H1 (cell line): Measurements from ENCODE around the gene THAP10. TPM values are rescaled to one million over a fixed set of nuclear protein-coding genes. Genes with fewer than 3 reads are reported as not detected.

Source experiments
- CTCF ChIA-PET: fragments of 300-600 bp; sonication (Branson Sonifier 250); formaldehyde crosslinking; loops from one replicate; lab custom pipeline; 2021; ENCODE audit not compliant: partially characterized antibody; lab: Charles Lee
- POLR2A ChIA-PET: fragments of 300-600 bp; sonication (Branson Sonifier 250); formaldehyde crosslinking; loops from one replicate; lab custom pipeline; 2021; ENCODE audit warnings: inconsistent platforms; ENCODE audit not compliant: partially characterized antibody; lab: Charles Lee
- DNase-seq, 2 experiments: peaks; one replicate each; pipeline versions ENCODE4 v3.0.0 to v3.0.0-alpha.2; 2010 to 2022; ENCODE audit warnings: low spot score in 2 of 2, low read depth in 1 of 2, mixed read lengths in 1 of 2
- FAIRE-seq: peaks from 2 replicates; lab custom pipeline; 2011; peaks lifted over from hg19 to GRCh38; lab: Jason Lieb, UNC
- H2AFZ ChIP-seq: 2 replicates; pipeline ENCODE4 v1.8.1; 2012; ENCODE audit warnings: low read length, inconsistent platforms
- H2AK5ac ChIP-seq: 2 replicates; pipeline ENCODE4 v1.6.1; 2013; ENCODE audit warnings: low read depth, low read length
- H2BK120ac ChIP-seq: replicated peaks from 2 replicates; pipeline ENCODE3; 2013; ENCODE audit warnings: low read depth, low read length, inconsistent platforms
- H2BK12ac ChIP-seq: 2 replicates; pipeline ENCODE4 v1.6.1; 2013; ENCODE audit warnings: low read depth, low read length
- H2BK15ac ChIP-seq: 2 replicates; pipeline ENCODE4 v1.6.1; 2013; ENCODE audit warnings: low read length
- H2BK20ac ChIP-seq: 2 replicates; pipeline ENCODE4 v1.6.1; 2013; ENCODE audit warnings: low read length
- H2BK5ac ChIP-seq: 2 replicates; pipeline ENCODE4 v1.6.1; 2013; ENCODE audit warnings: low read depth, low read length
- H3K14ac ChIP-seq: 2 replicates; pipeline ENCODE4 v1.6.1; 2013; ENCODE audit warnings: inconsistent platforms; ENCODE audit not compliant: insufficient read length
- H3K18ac ChIP-seq: 2 replicates; pipeline ENCODE4 v1.6.1; 2013; ENCODE audit warnings: low read length; ENCODE audit errors: extremely low read depth
- H3K23ac ChIP-seq: 2 replicates; pipeline ENCODE4 v1.6.1; 2013; ENCODE audit warnings: inconsistent platforms; ENCODE audit not compliant: insufficient read length
- H3K23me2 ChIP-seq: 2 replicates; pipeline ENCODE4 v1.6.1; 2013; ENCODE audit warnings: low read depth, low read length
- H3K27ac ChIP-seq: 2 replicates; pipeline ENCODE4 v1.6.1; 2011; ENCODE audit warnings: low read depth, low read length, inconsistent platforms
- H3K27me3 ChIP-seq, 4 experiments: replicated peaks in 1 of 4; 1 replicate in 1 of 4; 2 replicates in 3 of 4; pipeline versions ENCODE4 v1.6.1 to v1.8.1; 2011 to 2013; ENCODE audit warnings: low read length in 3 of 4, mild to moderate bottlenecking in 3 of 4, inconsistent platforms in 2 of 4, mixed read lengths in 2 of 4, moderate library complexity in 1 of 4; ENCODE audit not compliant: control insufficient read depth in 3 of 4, insufficient read depth in 3 of 4; ENCODE audit errors: extremely low read depth in 1 of 4
- H3K36me3 ChIP-seq, 4 experiments: 2 replicates each; pipeline versions ENCODE4 v1.6.1 to v1.8.1; 2011 to 2013; ENCODE audit warnings: mild to moderate bottlenecking in 4 of 4, low read length in 3 of 4, moderate library complexity in 2 of 4, control low read depth in 1 of 4, inconsistent platforms in 1 of 4; ENCODE audit not compliant: insufficient read depth in 4 of 4, control insufficient read depth in 2 of 4
- H3K4ac ChIP-seq: replicated peaks from 2 replicates; pipeline ENCODE3; 2013; ENCODE audit warnings: low read length, low read depth, mixed read lengths, inconsistent platforms; ENCODE audit not compliant: insufficient read length
- H3K4me1 ChIP-seq, 4 experiments: replicated peaks in 1 of 4; 1 replicate in 1 of 4; 2 replicates in 3 of 4; pipeline versions ENCODE4 v1.6.1 to v1.8.1; 2011 to 2013; ENCODE audit warnings: low read length in 3 of 4, inconsistent platforms in 2 of 4, mixed read lengths in 1 of 4; ENCODE audit not compliant: insufficient read depth in 4 of 4, control insufficient read depth in 3 of 4
- H3K4me2 ChIP-seq, 2 experiments: 2 replicates each; pipeline versions ENCODE4 v1.6.1 to v1.8.1; 2011 to 2013; ENCODE audit warnings: low read depth in 2 of 2, low read length in 2 of 2, control low read depth in 1 of 2, inconsistent platforms in 1 of 2, mild to moderate bottlenecking in 1 of 2; ENCODE audit not compliant: insufficient read depth in 1 of 2
- H3K4me3 ChIP-seq, 4 experiments: fragments of 200-600, 300-600 bp in 1 of 4; sonication (generic), shearing (Covaris generic), sonication (Bioruptor Twin) in 1 of 4; 2 replicates each; pipeline versions ENCODE4 v1.5.1 to v1.8.1; 2011 to 2016; ENCODE audit warnings: low read length in 4 of 4, low read depth in 3 of 4, control low read depth in 2 of 4, inconsistent platforms in 2 of 4, mild to moderate bottlenecking in 2 of 4, mixed read lengths in 1 of 4, moderate library complexity in 1 of 4; ENCODE audit not compliant: insufficient read depth in 2 of 4; ENCODE audit errors: extremely low read depth in 1 of 4
- H3K56ac ChIP-seq: replicated peaks from 2 replicates; pipeline ENCODE3; 2013; ENCODE audit warnings: low read depth, mild to moderate bottlenecking, mixed read lengths, low read length, inconsistent platforms; ENCODE audit not compliant: insufficient read length
- H3K79me1 ChIP-seq: 2 replicates; pipeline ENCODE4 v1.6.1; 2013; ENCODE audit warnings: low read depth, low read length, control low read depth
- H3K79me2 ChIP-seq, 2 experiments: 2 replicates each; pipeline versions ENCODE4 v1.6.1 to v1.8.1; 2012 to 2013; ENCODE audit warnings: low read length in 2 of 2, mild to moderate bottlenecking in 2 of 2, inconsistent platforms in 1 of 2; ENCODE audit not compliant: insufficient read depth in 2 of 2, control insufficient read depth in 1 of 2
- H3K9ac ChIP-seq, 4 experiments: replicated peaks in 1 of 4; 1 replicate in 1 of 4; 2 replicates in 3 of 4; pipeline versions ENCODE4 v1.6.1 to v1.8.1; 2011 to 2013; ENCODE audit warnings: low read depth in 3 of 4, low read length in 3 of 4, control low read depth in 2 of 4, mild to moderate bottlenecking in 2 of 4, moderate library complexity in 2 of 4, inconsistent platforms in 1 of 4; ENCODE audit errors: extremely low read depth in 1 of 4
- H3K9me3 ChIP-seq, 2 experiments: 2 replicates each; pipeline versions ENCODE4 v1.6.1 to v1.8.1; 2012 to 2013; ENCODE audit warnings: mild to moderate bottlenecking in 2 of 2, moderate library complexity in 2 of 2, control low read depth in 1 of 2, inconsistent platforms in 1 of 2, low read depth in 1 of 2, low read length in 1 of 2, mixed read lengths in 1 of 2; ENCODE audit not compliant: insufficient read depth in 2 of 2
- H4K20me1 ChIP-seq, 2 experiments: replicated peaks in 1 of 2; 2 replicates each; pipeline versions ENCODE3 to v1.8.1; 2011 to 2013; ENCODE audit warnings: inconsistent platforms in 2 of 2, low read length in 2 of 2, mild to moderate bottlenecking in 1 of 2; ENCODE audit not compliant: insufficient read depth in 2 of 2, control insufficient read depth in 1 of 2
- H4K5ac ChIP-seq: 2 replicates; pipeline ENCODE4 v1.6.1; 2013; ENCODE audit warnings: low read length, low read depth, mixed read lengths, inconsistent platforms; ENCODE audit not compliant: insufficient read length
- H4K8ac ChIP-seq: 2 replicates; pipeline ENCODE4 v1.8.0; 2013; ENCODE audit warnings: mild to moderate bottlenecking, moderate library complexity, low read length, inconsistent platforms; ENCODE audit not compliant: insufficient read depth; ENCODE audit errors: extremely low read depth
- H4K91ac ChIP-seq: replicated peaks from 2 replicates; pipeline ENCODE3; 2013; ENCODE audit warnings: low read length, mixed read lengths, inconsistent platforms; ENCODE audit not compliant: insufficient read length
- BACH1 ChIP-seq: IDR thresholded peaks from 2 replicates; pipeline ENCODE4 v1.6.1; 2012; ENCODE audit warnings: low read length, improper control_type of control experiment
- CBX8 ChIP-seq: fragments of 300-800, 300-1000 bp; sonication (generic); IDR thresholded peaks from 2 replicates; pipeline ENCODE4 v1.7.1; 2016; ENCODE audit warnings: low read depth, low read length, borderline replicate concordance
- CTBP2 ChIP-seq: IDR thresholded peaks from 2 replicates; pipeline ENCODE4 v1.7.0; 2011; ENCODE audit warnings: borderline replicate concordance, mild to moderate bottlenecking, moderate library complexity, mixed read lengths, low read length; ENCODE audit not compliant: insufficient read depth, insufficient read length
- GABPA ChIP-seq: IDR thresholded peaks from 2 replicates; pipeline ENCODE4 v1.6.1; 2011; ENCODE audit warnings: mild to moderate bottlenecking, low read length, moderate library complexity, borderline replicate concordance; ENCODE audit not compliant: insufficient read depth
- GTF2F1 ChIP-seq: IDR thresholded peaks from 2 replicates; pipeline ENCODE4 v1.6.1; 2012; ENCODE audit warnings: low read depth, low read length, improper control_type of control experiment, borderline replicate concordance
- JUN ChIP-seq: IDR thresholded peaks from 2 replicates; pipeline ENCODE4 v1.6.1; 2011; ENCODE audit warnings: low read depth, mild to moderate bottlenecking, improper control_type of control experiment, low read length
- KDM4A ChIP-seq: IDR thresholded peaks from one replicate; pipeline ENCODE4 v1.7.1; 2012; ENCODE audit warnings: low read depth, mild to moderate bottlenecking, moderate library complexity, low read length, inconsistent platforms; ENCODE audit not compliant: severe bottlenecking
- KDM5A ChIP-seq: fragments of 200-600 bp; IDR thresholded peaks from 2 replicates; pipeline ENCODE4 v1.7.1; 2012; ENCODE audit warnings: mild to moderate bottlenecking, low read length, inconsistent platforms, mixed read lengths
- SAP30 ChIP-seq: fragments of 300-600 bp; sonication (generic); IDR thresholded peaks from 2 replicates; pipeline ENCODE4 v1.7.1; 2012; ENCODE audit warnings: low read length, moderate library complexity, mild to moderate bottlenecking, inconsistent platforms; ENCODE audit not compliant: insufficient read depth, insufficient replicate concordance
- SIRT6 ChIP-seq: IDR thresholded peaks from one replicate; pipeline ENCODE4 v1.7.1; 2012; ENCODE audit warnings: low read length, inconsistent platforms
- SUZ12 ChIP-seq: fragments of 200-600 bp; sonication (generic); IDR thresholded peaks from 2 replicates; pipeline ENCODE4 v1.6.1; 2012; ENCODE audit warnings: mild to moderate bottlenecking, inconsistent platforms, low read length, moderate library complexity, mixed read lengths
- WGBS, 2 experiments: shearing (Covaris generic) in 1 of 2; methylation state at CpG; one replicate each; pipeline versions ENCODE4 v1.1.6 to v1.1.7; 2013 to 2015; ENCODE audit warnings: low lambda C conversion rate in 2 of 2, mixed read lengths in 2 of 2, inconsistent platforms in 1 of 2, low coverage in 1 of 2, missing lambda C conversion rate in 1 of 2; ENCODE audit not compliant: insufficient replicate concordance in 2 of 2, insufficient coverage in 1 of 2, insufficient read length in 1 of 2; ENCODE audit errors: extremely low coverage in 1 of 2, missing lambda C conversion rate in 1 of 2; 5-methylcytosine and 5-hydroxymethylcytosine counted together
- polyA plus RNA-seq, 7 experiments: library from polyadenylated mRNA; depleted of rRNA in 3 of 7; stranded (reverse) in 5 of 7; unstranded in 2 of 7; fragments of >200 nt in 5 of 7; fragments of 200-250 nt in 2 of 7; gene quantifications; 1 replicate in 5 of 7; 2 replicates in 1 of 7; 4 replicates in 1 of 7; pipeline versions ENCODE4 v1.2.1 to v1.2.3, GENCODE V29; 2011 to 2013; ENCODE audit warnings: missing spikeins in 2 of 7, mixed read lengths in 2 of 7
- total RNA-seq: library from RNA; stranded (reverse); fragmentation: NEBNext Ultra II Directional; extraction: Animal tissue kit (Norgen Biotek cat#: 25700); gene quantifications from 2 replicates; pipeline ENCODE4 v1.2.1, GENCODE V29; 2021

Gene THAP10
- total and polyA plus RNA-seq, 2 of the 8 experiments (the other 6 are each of a cell fraction or from before 2014, with no cell fraction given): 2.8 to 4.5 TPM

GRCh38 chr15:70936326-70936725 is 44.1 kb upstream of the THAP10 start:
- H4K5ac ChIP-seq: no peak overlapping the region
- no peak overlapping the region for H3K14ac ChIP-seq
- TF ChIP-seq CBX8: no peak
- no peak for TF ChIP-seq KDM4A
- no peak for TF ChIP-seq KDM5A
- TF ChIP-seq CTBP2: no peak
- TF ChIP-seq SUZ12: no peak
- no peak for TF ChIP-seq SIRT6
- no peak for TF ChIP-seq JUN
- no peak for TF ChIP-seq BACH1
- TF ChIP-seq GABPA: no peak
- no peak for TF ChIP-seq GTF2F1
- TF ChIP-seq SAP30: no peak

More at GRCh38 chr15:70936326-70936725, 44.1 kb upstream of the THAP10 start:
- ChIA-PET POLR2A (no interaction called here), CTCF (interaction anchor here (0.7 to 2.8 kb wide), 4 partner anchors 15 to 351 kb away, joined by 3 to 8 read pairs (median 3); no protein-coding TSS in a partner anchor)
- Histone ChIP-seq H3K4me1 (no peaks in the 10 kb centered on the region), H3K9ac (no peak overlapping the region), H3K4ac (no peak overlapping the region), H3K79me2 (no peaks in the 10 kb centered on the region), H3K27ac (no peak overlapping the region), H2BK12ac (no peak overlapping the region), H3K56ac (no peak overlapping the region), H2BK5ac (no peak overlapping the region), H3K79me1 (no peaks in the 10 kb centered on the region), H3K4me3 (no peak overlapping the region), H4K8ac (no peak overlapping the region), H3K4me2 (no peak overlapping the region), H2AK5ac (no peak overlapping the region), H3K36me3 (no peaks in the 10 kb centered on the region), H2AFZ (no peak overlapping the region), H4K20me1 (no peaks in the 10 kb centered on the region), H2BK120ac (no peak overlapping the region), H3K23ac (no peak overlapping the region), H2BK15ac (no peak overlapping the region), H3K9me3 (no peaks in the 10 kb centered on the region), H3K18ac (no peak overlapping the region), H3K27me3 (no peaks in the 10 kb centered on the region), H3K23me2 (no peaks in the 10 kb centered on the region), H2BK20ac (no peak overlapping the region), H4K91ac (no peak overlapping the region)
- no peak for FAIRE-seq
- WGBS, 2 experiments: 86% methylated on average over 4 of the region's 4 CpGs; no CpG with 5 or more reads in 1 of the 2 experiments
- DNase-seq: no peak
